Neural progenitor cell (in vitro differentiated cells): ENCODE measurements around the gene CDCA7L.

Experiments used
- EZH2 ChIP-seq: fragments of 200-600 bp; sonication (generic); IDR thresholded peaks from 2 replicates; pipeline ENCODE4 v1.6.1; 2017; ENCODE audit warnings: antibody characterized with exemption, mild to moderate bottlenecking, moderate library complexity
- EZH2phosphoT487 ChIP-seq: fragments of 200-600 bp; sonication (generic); IDR thresholded peaks from 2 replicates; pipeline ENCODE4 v1.6.1; 2017; ENCODE audit warnings: antibody characterized with exemption
- TF ChIP-seq, protein P1 (sequence below): fragments of 200-600 bp; sonication (generic); IDR thresholded peaks from 2 replicates; pipeline ENCODE4 v1.5.1; 2017; ENCODE audit warnings: antibody characterized with exemption, mild to moderate bottlenecking

DNA sequence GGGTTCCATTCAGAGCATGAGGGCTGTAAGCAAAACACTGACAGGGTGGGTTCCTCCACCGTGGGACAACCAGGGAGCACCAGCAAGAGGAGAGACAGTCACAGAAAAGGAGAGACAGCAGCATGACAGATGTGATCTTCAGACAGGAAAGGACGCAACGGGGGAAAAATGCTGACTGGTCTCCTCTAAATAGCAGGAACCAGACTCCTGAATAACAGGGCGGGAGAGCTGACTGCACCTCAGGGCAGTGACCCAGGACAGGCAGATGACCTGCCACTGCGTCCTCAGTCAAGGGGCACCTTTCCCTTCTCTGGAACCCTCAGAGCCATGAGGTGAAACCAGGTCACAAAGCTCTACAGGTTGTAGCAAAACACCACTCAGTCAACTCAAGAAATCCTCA is 37.0 kb downstream of the CDCA7L start:
- TF ChIP-seq, protein P1, sequence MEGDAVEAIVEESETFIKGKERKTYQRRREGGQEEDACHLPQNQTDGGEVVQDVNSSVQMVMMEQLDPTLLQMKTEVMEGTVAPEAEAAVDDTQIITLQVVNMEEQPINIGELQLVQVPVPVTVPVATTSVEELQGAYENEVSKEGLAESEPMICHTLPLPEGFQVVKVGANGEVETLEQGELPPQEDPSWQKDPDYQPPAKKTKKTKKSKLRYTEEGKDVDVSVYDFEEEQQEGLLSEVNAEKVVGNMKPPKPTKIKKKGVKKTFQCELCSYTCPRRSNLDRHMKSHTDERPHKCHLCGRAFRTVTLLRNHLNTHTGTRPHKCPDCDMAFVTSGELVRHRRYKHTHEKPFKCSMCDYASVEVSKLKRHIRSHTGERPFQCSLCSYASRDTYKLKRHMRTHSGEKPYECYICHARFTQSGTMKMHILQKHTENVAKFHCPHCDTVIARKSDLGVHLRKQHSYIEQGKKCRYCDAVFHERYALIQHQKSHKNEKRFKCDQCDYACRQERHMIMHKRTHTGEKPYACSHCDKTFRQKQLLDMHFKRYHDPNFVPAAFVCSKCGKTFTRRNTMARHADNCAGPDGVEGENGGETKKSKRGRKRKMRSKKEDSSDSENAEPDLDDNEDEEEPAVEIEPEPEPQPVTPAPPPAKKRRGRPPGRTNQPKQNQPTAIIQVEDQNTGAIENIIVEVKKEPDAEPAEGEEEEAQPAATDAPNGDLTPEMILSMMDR, result no peak
- no peak for TF ChIP-seq EZH2
- TF ChIP-seq EZH2phosphoT487, result no peak
